ENCODE data around the gene COL23A1. TPM values are rescaled to one million over a fixed set of nuclear protein-coding genes. Genes with fewer than 3 reads are reported as not detected.
A peak's percentile ranks its signal among the peaks of the same experiment; 100 is the strongest.

Gene COL23A1
- total and polyA plus RNA-seq, 8 donors: 0.52 to 9.5 (median 7.5) TPM

- peaks cover 0 to 35% of the 10 kb centered on the region in 2 donors for H3K4me1 ChIP-seq
- DNase-seq (no peak), ATAC-seq (no peak)
- no peak for TF ChIP-seq CTCF (IDR thresholded peaks at IDR 0.05)
- H3K36me3 ChIP-seq: no peaks in the 10 kb centered on the region
- intact Hi-C loops (cut with DNase I): no loop called here
- H3K27ac ChIP-seq: no peak overlapping the region
- H3K9me3 ChIP-seq: no peaks in the 10 kb centered on the region
- no peak overlapping the region for H3K4me3 ChIP-seq
- H3K27me3 ChIP-seq: no peaks in the 10 kb centered on the region
Measured at GRCh38 chr5:178478370-178478769, 111.8 kb downstream of the COL23A1 start.

DNA sequence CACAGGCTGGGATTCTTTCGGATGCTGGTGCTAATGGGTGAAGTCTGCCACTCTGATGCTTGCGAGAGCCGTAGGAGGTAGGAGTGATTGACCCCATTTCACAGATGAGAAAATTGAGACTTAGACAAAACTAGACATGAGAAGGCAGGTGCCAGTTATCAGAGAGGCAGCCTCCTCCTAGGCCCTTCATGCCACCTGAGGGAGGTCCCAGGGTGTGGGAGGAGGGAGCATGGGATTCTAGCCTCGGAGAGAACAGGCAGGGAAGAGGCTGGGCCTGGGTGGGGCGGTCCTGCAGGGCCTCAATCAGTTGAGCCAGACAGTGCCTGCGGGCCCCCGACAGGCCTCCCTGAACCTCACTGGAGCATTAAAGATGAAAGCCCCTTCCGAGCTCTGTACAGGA is 112.4 kb downstream of the COL23A1 start:
- no peak for ATAC-seq
- no peak for DNase-seq
- no peaks in the 10 kb centered on the region for H3K27me3 ChIP-seq
- intact Hi-C loops (cut with DNase I): no loop called here
- no peak for TF ChIP-seq CTCF (IDR thresholded peaks at IDR 0.05)
- H3K4me1 ChIP-seq: peaks cover 0 to 35% of the 10 kb centered on the region in 2 donors
- H3K9me3 ChIP-seq: no peaks in the 10 kb centered on the region
- H3K36me3 ChIP-seq: no peaks in the 10 kb centered on the region
- no peak overlapping the region for H3K4me3 ChIP-seq
- peak overlapping the region in 1 of 2 donors; percentile 76 for H3K27ac ChIP-seq

DNA sequence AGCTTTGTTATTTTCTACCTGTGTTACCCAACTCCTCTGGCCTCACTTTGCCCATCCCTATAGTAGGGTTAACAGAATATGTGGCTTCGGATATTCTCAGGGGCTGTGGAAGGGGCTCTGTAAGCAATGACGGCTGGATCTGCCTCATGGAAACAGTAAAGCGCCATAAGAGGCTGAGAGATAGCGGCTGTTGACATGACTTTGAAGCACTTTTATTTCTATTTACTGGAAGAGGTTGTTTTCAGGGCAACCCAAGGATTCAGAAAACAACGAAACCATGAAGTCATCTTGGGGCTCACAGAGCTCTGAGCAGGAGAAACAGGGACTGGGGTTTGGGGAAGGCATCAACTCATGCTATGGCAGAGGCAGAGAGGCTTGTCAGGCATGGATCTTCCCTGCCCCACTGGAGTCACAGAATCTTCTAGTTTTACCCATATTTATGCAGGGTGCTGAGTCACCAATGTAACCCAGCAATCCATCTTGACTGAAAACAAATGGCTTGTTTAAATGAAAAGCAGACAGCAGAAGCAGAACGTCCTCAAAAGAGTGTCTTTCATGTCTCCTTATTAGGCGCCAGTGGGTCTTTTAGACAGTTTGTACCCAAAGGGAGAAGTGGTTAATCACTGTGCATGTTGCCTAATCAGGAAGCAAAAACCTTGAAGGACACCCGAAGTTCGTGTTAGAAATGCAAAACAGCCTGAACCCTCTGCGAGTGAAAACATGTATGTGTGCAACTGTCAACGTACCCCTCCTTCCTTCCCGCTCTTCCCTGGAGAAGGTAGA is 113.0 kb downstream of the COL23A1 start:
- Histone ChIP-seq H3K36me3 (no peaks in the 10 kb centered on the region), H3K9me3 (no peaks in the 10 kb centered on the region), H3K27me3 (no peaks in the 10 kb centered on the region), H3K4me3 (no peak overlapping the region), H3K27ac (peak overlapping the region in 1 of 2 donors; percentile 76), H3K4me1 (peaks cover 0 to 35% of the 10 kb centered on the region in 2 donors)
- peak; percentile 58 for ATAC-seq
- DNase-seq: peak in 1 of 4 donors; percentile 33
- no peak for TF ChIP-seq CTCF (IDR thresholded peaks at IDR 0.05)
- intact Hi-C loops (cut with DNase I): no loop called here

- no peak for TF ChIP-seq CTCF (IDR thresholded peaks at IDR 0.05)
- Histone ChIP-seq H3K36me3 (no peaks in the 10 kb centered on the region), H3K27ac (no peak overlapping the region), H3K4me1 (peaks cover 0 to 35% of the 10 kb centered on the region in 2 donors), H3K4me3 (no peak overlapping the region), H3K9me3 (no peaks in the 10 kb centered on the region), H3K27me3 (no peaks in the 10 kb centered on the region)
- DNase-seq: peak in 1 of 4 donors; percentile 67
- ATAC-seq: no peak
- intact Hi-C loops (cut with DNase I): no loop called here
Measured at GRCh38 chr5:178476531-178476930, 113.7 kb downstream of the COL23A1 start.

- intact Hi-C loops (cut with DNase I): no loop called here
- TF ChIP-seq CTCF (IDR thresholded peaks at IDR 0.05): no peak
- no peaks in the 10 kb centered on the region for H3K9me3 ChIP-seq
- no peak overlapping the region for H3K27ac ChIP-seq
- no peak for DNase-seq
- no peaks in the 10 kb centered on the region for H3K27me3 ChIP-seq
- H3K36me3 ChIP-seq: no peaks in the 10 kb centered on the region
- H3K4me1 ChIP-seq: peaks cover 0 to 35% of the 10 kb centered on the region in 2 donors
- ATAC-seq: no peak
- H3K4me3 ChIP-seq: no peak overlapping the region
Measured at GRCh38 chr5:178475422-178475821, 114.8 kb downstream of the COL23A1 start.
